Germinal center (tissue), 1 donor: ENCODE data around the gene PRKCD.
"Not testable (repeated sequence)": the region's sequence is repeated elsewhere in the genome, so short reads cannot be mapped to it uniquely, and the experiment has no call there.

ENCODE experiments used
- DNase-seq: peaks from one replicate; pipeline ENCODE4 v3.0.0; 2012; ENCODE audit warnings: mixed read lengths, low spot score

Gene PRKCD

DNA sequence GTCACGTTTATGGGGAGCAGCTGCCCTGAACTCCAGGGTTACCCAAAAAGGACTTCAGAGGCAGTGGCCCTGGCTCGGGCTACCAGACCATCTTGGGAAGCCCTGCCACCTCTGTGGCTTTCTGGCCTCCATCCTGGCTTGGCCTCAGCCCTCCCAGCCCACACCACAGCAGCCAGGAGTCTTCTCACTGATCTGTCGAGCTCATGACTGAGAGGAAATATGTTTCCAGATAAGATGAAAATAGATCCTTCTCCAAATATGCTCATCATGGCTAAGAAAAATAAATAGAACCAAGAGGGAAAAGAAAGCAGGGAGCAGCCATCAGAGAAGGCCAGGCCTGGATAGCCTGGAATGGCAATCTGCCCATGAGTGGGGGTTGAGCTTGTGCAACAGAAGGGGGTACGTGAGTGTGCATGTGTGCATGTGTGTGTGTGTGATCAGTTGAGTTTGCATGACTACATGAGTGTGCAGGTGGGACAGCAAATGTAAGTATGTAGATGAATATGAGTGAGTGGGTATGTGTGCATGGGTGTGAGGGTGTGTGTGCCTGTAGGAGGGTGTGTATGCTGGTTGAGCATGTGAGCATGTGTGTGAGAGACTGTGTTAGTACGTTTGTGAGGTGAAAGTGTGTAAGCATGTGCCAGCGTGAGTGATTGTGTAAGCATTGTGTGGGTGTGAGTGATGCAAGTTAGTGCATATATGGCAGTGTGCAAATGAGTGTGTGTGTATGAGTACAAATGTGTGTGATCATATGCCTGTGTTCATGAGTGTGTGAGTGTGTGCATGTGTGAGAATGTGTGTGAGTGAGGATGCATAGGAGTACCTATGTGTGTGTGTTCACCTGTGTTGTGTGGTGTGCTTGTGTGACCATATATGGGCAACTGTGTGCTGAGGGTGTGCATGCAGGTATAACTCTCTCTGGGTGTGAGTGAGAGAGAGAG, 20.8 kb upstream of the PRKCD start:
- DNase-seq = no peak

GRCh38 chr3:53140847-53141845, 19.9 kb upstream of the PRKCD start:
- no peak for DNase-seq

- DNase-seq = no peak
Measured at GRCh38 chr3:53142986-53143385, 18.0 kb upstream of the PRKCD start.

GRCh38 chr3:53144446-53144845, 16.6 kb upstream of the PRKCD start:
- no peak for DNase-seq

- no peak for DNase-seq
Measured at GRCh38 chr3:53144862-53145712, 15.9 kb upstream of the PRKCD start.

GRCh38 chr3:53145713-53146080, 15.3 kb upstream of the PRKCD start:
- DNase-seq = no peak

DNA sequence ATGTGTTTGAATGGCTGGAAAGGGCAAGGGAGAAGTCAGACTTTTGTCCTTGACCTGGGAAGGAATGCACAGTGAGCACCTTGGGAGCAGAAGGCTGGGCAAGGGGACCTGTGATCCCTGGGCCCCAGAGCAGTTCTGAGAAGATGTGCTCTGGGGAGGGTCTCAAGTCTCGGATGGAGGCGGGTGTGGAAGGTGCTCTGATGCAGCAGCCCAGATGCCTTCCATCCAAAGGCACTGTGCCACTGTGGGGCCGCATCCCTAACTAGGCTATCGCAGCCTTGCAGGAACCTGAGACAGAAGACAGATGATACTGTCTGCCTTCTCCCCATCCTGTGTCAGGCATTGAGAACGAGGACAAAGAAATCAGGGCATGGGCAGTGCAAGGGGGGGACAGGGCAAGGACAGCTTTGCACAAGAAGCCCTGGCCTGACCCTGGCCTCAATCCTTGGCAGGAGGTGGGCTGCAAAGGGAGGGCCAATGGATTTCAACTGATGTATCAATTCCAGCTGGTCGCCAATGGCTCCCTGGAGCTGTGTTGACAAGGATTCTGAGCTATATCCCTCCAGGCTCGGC, 14.6 kb upstream of the PRKCD start:
- no peak for DNase-seq

DNA sequence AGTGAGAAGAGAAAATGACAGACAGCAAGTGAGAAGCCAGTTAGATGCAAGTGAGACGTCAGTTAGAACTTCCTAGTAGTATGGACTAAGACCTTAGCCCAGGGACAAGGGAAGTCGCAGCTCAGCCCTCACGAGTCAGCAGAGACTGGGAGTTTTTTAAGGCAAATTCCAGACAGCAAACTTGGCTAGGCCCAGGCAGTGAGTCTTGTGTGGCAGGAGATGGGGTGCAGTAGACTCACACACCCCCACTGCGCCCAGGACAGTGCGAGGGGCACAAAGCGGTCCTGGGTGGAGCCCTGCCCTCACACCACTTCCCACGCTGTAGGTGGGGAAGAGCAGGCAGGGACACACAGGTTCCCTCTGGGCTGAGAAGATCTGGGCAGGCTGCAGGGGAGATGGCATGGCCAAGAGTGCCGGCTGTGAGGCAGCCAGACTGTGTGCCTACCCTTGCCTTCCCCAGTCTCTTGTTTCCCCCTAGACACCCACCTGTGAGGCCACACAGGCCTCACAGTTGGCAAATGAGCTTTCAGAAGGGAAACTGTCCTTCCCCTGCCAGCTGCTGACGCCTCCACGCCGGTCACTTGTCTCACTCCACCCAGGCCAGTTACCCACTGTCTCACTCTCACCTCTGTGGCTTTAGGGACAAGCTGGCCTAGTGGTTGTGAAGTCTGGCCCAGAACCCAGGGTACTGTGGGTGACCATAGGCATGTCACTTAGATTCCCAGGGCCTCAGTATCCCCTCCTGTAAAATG, 13.7 kb upstream of the PRKCD start:
- DNase-seq = no peak

GRCh38 chr3:53147903-53148400, 13.1 kb upstream of the PRKCD start:
- no peak for DNase-seq

GRCh38 chr3:53149006-53149690, 11.9 kb upstream of the PRKCD start:
- DNase-seq = no peak

DNA sequence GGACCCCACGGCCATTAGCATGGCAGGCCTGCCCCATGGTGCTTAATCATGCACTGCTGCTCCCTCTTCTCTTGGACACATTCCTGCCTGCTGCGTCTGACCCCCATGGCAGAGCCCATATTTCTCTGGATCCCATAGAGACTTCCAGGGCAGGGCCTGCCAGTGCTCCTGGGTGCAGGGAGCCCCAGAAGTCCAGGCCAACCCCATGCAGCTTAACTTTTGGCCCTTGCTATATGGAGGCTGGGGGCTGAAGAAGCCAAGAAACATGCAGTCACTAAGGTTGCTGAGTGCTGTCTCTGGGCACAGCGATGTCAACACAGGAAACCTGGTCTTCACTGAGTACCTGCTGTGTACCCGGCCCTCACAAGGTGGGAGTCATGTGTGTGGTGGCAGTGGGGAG, 11.3 kb upstream of the PRKCD start:
- DNase-seq = no peak

DNA sequence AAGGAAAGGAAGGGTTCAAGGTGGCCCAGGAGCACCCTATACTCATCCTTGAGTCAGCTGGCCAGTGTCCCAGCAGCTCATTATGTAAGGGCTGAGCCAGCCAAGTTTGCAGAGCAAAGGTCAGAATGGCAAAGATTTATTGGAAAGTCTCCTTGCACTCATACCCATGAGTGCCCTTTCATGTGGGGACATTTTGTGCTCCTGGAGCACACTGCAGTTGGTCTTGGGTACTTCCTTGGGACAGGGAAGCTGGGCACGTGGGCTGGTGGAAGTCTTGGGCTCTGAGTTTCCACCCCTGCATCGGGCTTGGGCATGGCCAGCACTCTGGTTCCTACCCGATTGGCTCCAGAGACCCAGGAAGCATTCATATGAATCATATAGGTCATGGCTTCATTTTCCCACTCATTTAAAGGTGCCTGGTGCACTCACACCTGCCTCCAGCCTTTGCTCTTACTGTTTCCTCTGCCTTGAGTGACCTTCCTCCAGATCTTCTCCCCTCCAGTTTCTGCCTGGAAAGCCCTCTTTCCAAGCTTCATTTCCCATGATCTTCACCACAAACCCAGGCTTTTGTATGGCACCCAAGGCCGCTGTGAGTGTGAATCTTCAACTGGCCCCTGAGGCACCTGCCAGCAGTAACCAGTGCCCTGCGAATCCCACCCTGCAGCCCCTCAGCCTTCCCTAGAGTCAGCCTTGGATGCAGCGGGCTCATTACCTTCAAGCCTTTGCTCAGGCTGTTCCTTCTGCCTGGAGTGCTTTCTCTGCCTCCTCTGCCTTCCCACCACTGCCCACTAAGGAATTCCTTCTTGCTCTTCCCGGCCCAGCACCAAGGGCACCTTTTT, 10.5 kb upstream of the PRKCD start:
- DNase-seq = no peak

GRCh38 chr3:53151086-53151438, 9.9 kb upstream of the PRKCD start:
- not testable (repeated sequence) for DNase-seq

DNA sequence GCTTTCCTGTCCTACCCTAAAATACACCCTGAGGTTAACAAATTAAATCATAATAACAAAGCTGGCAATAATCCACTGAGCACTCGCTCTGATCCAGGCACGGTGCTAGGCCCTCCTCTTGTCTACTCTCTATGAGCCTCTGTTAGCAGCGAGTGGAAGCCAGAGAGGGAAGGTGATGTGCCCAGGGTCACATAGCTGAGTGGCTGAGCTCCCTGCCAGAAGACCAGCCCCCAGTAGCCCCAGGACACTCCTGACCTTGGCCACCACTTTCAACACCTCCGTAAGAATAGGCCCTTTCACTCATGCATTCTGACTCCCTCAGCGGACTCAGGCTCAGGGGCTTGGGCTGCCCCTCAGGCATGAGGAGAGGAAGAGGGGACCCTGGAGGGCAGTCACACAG, 9.5 kb upstream of the PRKCD start:
- no peak for DNase-seq

DNA sequence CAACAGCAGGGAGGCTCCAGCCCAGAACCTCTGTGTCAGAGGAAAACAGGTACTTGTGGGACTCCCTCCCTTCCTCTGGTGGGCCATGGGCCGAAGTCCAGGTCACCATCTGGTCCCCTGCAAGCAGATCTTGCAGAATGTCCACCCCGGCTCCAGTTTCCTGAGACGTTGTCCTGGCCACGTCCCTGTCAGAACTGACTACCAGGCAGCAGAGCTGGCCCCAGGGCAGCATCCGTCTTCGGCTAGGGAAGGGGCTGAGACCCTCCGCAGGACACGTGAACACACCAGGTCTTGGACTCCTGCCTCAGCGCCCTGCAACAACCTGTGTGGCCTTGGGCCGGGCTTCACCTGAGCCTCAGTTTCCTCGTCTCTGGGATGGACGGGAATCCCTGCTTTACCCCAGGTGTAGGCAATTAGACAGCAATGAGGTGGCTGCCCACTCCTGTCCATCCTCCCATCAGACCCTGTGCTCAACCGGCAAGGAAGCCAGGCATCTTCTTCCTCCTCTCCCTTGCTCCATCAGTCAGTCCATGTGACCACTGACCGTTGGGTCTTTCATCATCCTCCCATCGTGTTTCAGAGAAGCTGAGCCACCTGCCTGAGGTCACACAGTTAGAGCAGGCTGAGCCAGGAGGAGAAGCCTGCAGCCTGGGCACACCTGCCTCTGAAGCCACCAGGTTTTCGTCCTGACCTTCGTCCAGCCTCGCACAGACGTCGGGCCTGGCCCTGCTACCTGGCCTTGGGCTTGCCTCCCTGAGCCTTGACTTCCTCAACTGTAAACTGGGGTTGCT, 8.9 kb upstream of the PRKCD start:
- no peak for DNase-seq

- DNase-seq = no peak
Measured at GRCh38 chr3:53153264-53153823, 7.7 kb upstream of the PRKCD start.

DNA sequence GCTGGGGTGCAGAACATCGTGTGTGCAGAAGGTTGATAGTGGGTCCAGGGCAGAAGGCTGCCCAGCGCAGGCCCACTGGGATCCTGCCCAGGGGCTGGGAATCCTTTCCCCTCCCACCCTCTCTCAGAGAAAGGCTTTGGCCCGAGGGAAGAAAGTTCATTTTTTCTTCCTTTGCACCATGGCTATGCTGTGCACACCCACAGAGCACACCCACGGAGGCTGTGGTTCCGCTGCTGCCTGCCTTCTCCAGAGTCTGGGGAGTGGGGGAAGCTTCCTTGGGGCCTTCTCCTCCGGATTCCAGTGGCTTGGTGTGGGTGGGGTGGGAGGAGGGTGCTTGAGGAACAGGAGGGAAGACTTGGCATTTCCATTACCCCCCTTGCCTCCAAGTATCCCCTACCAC, 7.0 kb upstream of the PRKCD start:
- DNase-seq = no peak

GRCh38 chr3:53154881-53155285, 6.1 kb upstream of the PRKCD start:
- no peak for DNase-seq
